MCF 10A (cell line): ENCODE results near the gene RPS15A. TPM values are rescaled to one million over a fixed set of nuclear protein-coding genes. Genes with fewer than 3 reads are reported as not detected.

Source experiments
- BruUV-seq: library from RNA; stranded (reverse); fragments of 400-500 nt; replicated peaks from 2 replicates; lab custom pipeline; 2021; lab: Mats Ljungman, UMichigan
- CTCF ChIA-PET: fragments of 300-600 bp; sonication (Branson Sonifier 250); formaldehyde crosslinking; extraction: SDS; loops from one replicate; lab custom pipeline; 2021; ENCODE audit warnings: antibody characterized with exemption, inconsistent platforms; lab: Yijun Ruan, JAX
- POLR2A ChIA-PET: fragments of 300-600, 350-650 bp; sonication (Branson Sonifier 250); formaldehyde crosslinking; extraction: SDS; loops from one replicate; lab custom pipeline; 2020; ENCODE audit warnings: antibody characterized with exemption, inconsistent platforms; lab: Yijun Ruan, JAX
- DNase-seq: peaks from one replicate; pipeline ENCODE4 v3.0.0-alpha.2; 2018; ENCODE audit not compliant: unreplicated experiment
- H3K27ac Mint-ChIP-seq: one replicate; pipeline ENCODE4 v1.8.0; 2022; ENCODE audit warnings: mild to moderate bottlenecking, low read depth, mixed read lengths; ENCODE audit not compliant: unreplicated experiment
- H3K27me3 Mint-ChIP-seq: one replicate; pipeline ENCODE4 v1.8.0; 2022; ENCODE audit warnings: mixed read lengths; ENCODE audit not compliant: insufficient read depth, unreplicated experiment
- H3K36me3 Mint-ChIP-seq: one replicate; pipeline ENCODE4 v1.8.0; 2022; ENCODE audit warnings: mild to moderate bottlenecking, moderate library complexity, mixed read lengths; ENCODE audit not compliant: insufficient read depth, unreplicated experiment
- H3K4me1 Mint-ChIP-seq: one replicate; pipeline ENCODE4 v1.8.0; 2022; ENCODE audit warnings: mixed read lengths; ENCODE audit not compliant: insufficient read depth, unreplicated experiment
- H3K4me3 Mint-ChIP-seq: one replicate; pipeline ENCODE4 v1.8.0; 2022; ENCODE audit warnings: mild to moderate bottlenecking, moderate library complexity, mixed read lengths; ENCODE audit not compliant: unreplicated experiment
- H3K9me3 Mint-ChIP-seq: one replicate; pipeline ENCODE4 v1.8.0; 2022; ENCODE audit warnings: mixed read lengths; ENCODE audit not compliant: unreplicated experiment
- intact Hi-C: fragments of 100-400 bp; cut with micrococcal nuclease; formaldehyde crosslinking; loops from 2 replicates; pipeline ENCODE4 v1.14.1; 2022
- total RNA-seq: library from RNA; stranded (reverse); gene quantifications from 2 replicates; pipeline ENCODE4 v1.2.3, GENCODE V29; 2022
- TF ChIP-seq, protein P1 (sequence below): fragments of 200-600 bp; IDR thresholded peaks from one replicate; pipeline ENCODE4 v1.8.0; 2022; ENCODE audit warnings: antibody characterized with exemption, mild to moderate bottlenecking; ENCODE audit not compliant: unreplicated experiment

The RPS15A gene
- total RNA-seq, 1 experiment from 2014 or later = 1,431 TPM

DNA sequence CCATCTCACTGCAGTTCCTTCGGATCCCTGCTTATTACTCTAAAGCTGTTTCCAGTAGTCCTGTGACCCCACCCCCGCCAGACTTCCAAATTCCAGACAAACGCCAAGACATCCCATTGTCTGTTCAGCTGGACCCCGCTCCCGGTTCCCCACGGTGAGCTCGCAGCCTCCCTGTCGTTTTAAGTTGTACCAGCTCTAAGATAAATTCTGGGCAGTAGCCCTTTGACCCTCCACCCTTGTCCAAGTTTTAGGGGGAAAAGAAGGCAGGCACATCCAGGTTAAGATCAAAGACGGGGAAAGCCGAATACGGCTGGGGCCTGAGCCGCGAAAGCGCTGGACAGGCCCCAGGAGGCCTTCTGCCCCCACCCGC is 10.6 kb upstream of the RPS15A start:
- intact Hi-C loops = loop anchor here (1.0 to 5.0 kb wide), 3 partner anchors 127 to 267 kb away; partner anchors contain the start of genes COQ7 and SMG1
- POLR2A ChIA-PET = interaction anchor here (0.6 to 10.1 kb wide), 10 partner anchors 11 to 714 kb away, joined by 3 to 238 read pairs (median 4); partner anchors contain the start of gene RPS15A
- TSS peak; percentile 49 for BruUV-seq
- Mint-ChIP-seq H3K27me3 (no peaks in the 10 kb centered on the region), H3K4me1 (peaks cover 27% of the 10 kb centered on the region), H3K4me3 (peak overlapping the region; percentile 92), H3K27ac (peak overlapping the region; percentile 92), H3K36me3 (peaks cover 52% of the 10 kb centered on the region), H3K9me3 (no peaks in the 10 kb centered on the region)
- CTCF ChIA-PET = interaction anchor here (0.6 to 3.6 kb wide), 11 partner anchors 9 to 1692 kb away, joined by 3 to 34 read pairs (median 8); partner anchors contain the start of gene RPS15A
- DNase-seq = peak; percentile 47
- TF ChIP-seq, protein P1, sequence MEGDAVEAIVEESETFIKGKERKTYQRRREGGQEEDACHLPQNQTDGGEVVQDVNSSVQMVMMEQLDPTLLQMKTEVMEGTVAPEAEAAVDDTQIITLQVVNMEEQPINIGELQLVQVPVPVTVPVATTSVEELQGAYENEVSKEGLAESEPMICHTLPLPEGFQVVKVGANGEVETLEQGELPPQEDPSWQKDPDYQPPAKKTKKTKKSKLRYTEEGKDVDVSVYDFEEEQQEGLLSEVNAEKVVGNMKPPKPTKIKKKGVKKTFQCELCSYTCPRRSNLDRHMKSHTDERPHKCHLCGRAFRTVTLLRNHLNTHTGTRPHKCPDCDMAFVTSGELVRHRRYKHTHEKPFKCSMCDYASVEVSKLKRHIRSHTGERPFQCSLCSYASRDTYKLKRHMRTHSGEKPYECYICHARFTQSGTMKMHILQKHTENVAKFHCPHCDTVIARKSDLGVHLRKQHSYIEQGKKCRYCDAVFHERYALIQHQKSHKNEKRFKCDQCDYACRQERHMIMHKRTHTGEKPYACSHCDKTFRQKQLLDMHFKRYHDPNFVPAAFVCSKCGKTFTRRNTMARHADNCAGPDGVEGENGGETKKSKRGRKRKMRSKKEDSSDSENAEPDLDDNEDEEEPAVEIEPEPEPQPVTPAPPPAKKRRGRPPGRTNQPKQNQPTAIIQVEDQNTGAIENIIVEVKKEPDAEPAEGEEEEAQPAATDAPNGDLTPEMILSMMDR = no peak

DNA sequence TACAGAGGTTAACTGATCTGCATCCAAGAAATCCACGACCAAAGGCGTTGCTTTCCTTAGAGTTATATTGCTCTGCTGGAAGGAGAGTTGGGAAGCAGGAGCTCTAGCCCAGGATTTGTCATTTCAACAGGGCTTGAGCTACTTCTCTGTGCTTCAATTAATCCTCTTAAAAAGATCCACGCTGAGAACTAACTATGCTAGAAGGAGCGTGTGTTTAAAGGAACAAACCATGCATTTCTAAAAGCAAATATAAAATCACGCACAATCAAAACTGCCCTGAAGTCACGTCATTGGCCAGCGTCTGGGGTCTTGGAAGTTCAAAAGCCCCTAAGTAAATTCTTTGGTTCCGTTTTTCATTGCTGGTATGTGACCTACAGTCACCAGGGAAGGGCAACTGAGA is 10.2 kb upstream of the RPS15A start:
- peaks cover 27% of the 10 kb centered on the region for H3K4me1 Mint-ChIP-seq
- BruUV-seq = no TSS peak
- TF ChIP-seq, protein P1 = no peak
- POLR2A ChIA-PET = interaction anchor here (0.8 to 10.1 kb wide), 8 partner anchors 11 to 200 kb away, joined by 3 to 238 read pairs (median 3); partner anchors contain the start of gene RPS15A
- H3K27ac Mint-ChIP-seq = peak overlapping the region; percentile 92
- H3K4me3 Mint-ChIP-seq = peak overlapping the region; percentile 92
- intact Hi-C loops = loop anchor here (5.0 kb wide), 2 partner anchors 127 to 267 kb away; partner anchors contain the start of genes COQ7 and SMG1
- no peaks in the 10 kb centered on the region for H3K27me3 Mint-ChIP-seq
- H3K9me3 Mint-ChIP-seq = no peaks in the 10 kb centered on the region
- H3K36me3 Mint-ChIP-seq = peaks cover 50% of the 10 kb centered on the region
- CTCF ChIA-PET = interaction anchor here (0.6 to 3.6 kb wide), 5 partner anchors 14 to 1692 kb away, joined by 3 to 30 read pairs (median 4); no protein-coding TSS in a partner anchor
- no peak for DNase-seq

DNA sequence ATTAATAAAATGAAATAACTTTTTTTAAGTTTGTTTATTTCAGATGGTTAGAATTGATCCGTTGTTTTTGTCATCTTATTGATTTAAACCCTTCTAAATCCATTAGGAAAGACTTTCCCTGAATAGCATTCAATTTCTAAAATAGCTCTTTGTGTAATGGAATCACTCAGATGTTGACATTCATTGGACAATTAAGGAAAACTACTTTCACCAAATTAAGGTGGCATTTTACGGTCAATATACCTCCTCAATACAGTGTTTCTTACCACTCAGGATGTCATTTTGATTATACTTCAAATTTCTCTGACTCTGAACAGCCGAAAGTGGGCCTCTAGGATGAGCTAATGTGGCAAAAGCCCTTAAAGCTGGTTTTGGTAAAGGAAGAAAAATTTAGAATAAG is 9.4 kb upstream of the RPS15A start:
- intact Hi-C loops = no loop called here
- no peaks in the 10 kb centered on the region for H3K9me3 Mint-ChIP-seq
- H3K36me3 Mint-ChIP-seq = peaks cover 57% of the 10 kb centered on the region
- no TSS peak for BruUV-seq
- peaks cover 27% of the 10 kb centered on the region for H3K4me1 Mint-ChIP-seq
- no peaks in the 10 kb centered on the region for H3K27me3 Mint-ChIP-seq
- ChIA-PET CTCF (interaction anchor here (2.8 kb wide), 1 partner anchor 170 kb away, joined by 9 read pairs; no protein-coding TSS in a partner anchor), POLR2A (interaction anchor here (0.5 to 10.1 kb wide), 5 partner anchors 10 to 320 kb away, joined by 3 to 238 read pairs (median 3); partner anchors contain the start of gene RPS15A)
- no peak for DNase-seq
- peak overlapping the region; percentile 92 for H3K27ac Mint-ChIP-seq
- peak overlapping the region; percentile 92 for H3K4me3 Mint-ChIP-seq
- TF ChIP-seq, protein P1 = no peak

DNA sequence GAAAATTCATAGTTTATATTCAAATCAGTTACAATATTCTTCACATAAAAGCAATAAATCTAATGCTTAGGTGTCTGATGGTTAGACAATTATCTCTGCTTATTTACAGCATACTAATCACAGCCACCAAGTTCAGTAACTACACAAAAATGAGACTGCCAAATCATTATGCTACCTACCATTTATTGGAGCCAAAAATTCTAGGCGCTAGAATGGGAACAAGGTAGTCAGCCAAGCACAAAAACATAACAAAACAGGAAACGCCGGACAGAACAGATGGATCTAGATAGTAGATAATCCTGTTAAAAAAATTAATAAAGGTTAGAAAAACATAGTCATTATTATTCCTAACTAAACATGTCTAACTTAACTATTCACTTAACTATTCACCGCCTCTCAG is 7.6 kb upstream of the RPS15A start:
- ChIA-PET POLR2A (interaction anchor here (1.4 to 10.1 kb wide), 2 partner anchors 8 to 164 kb away, joined by 3 to 238 read pairs; partner anchors contain the start of gene RPS15A), CTCF (interaction anchor here (2.8 kb wide), 1 partner anchor 171 kb away, joined by 9 read pairs; no protein-coding TSS in a partner anchor)
- peak overlapping the region; percentile 49 for H3K27ac Mint-ChIP-seq
- TF ChIP-seq, protein P1 = no peak
- H3K4me1 Mint-ChIP-seq = peaks cover 15% of the 10 kb centered on the region
- no peaks in the 10 kb centered on the region for H3K27me3 Mint-ChIP-seq
- peaks cover 62% of the 10 kb centered on the region for H3K36me3 Mint-ChIP-seq
- intact Hi-C loops = no loop called here
- no peak for DNase-seq
- no peak overlapping the region for H3K4me3 Mint-ChIP-seq
- H3K9me3 Mint-ChIP-seq = no peaks in the 10 kb centered on the region
- no TSS peak for BruUV-seq
